GM12892 (cell line): ENCODE results near the gene PLEKHA5.

Experiments used
- DNase-seq: peaks from one replicate; pipeline ENCODE4 v3.0.0; 2011; ENCODE audit not compliant: insufficient read length
- FAIRE-seq: peaks from 2 replicates; lab custom pipeline; 2011; peaks lifted over from hg19 to GRCh38; lab: Jason Lieb, UNC
- POLR2A ChIP-seq: IDR thresholded peaks from 2 replicates; pipeline ENCODE4 v1.6.1; 2011; ENCODE audit warnings: low read depth, low read length, control low read depth
- POLR2AphosphoS5 ChIP-seq: IDR thresholded peaks from 2 replicates; pipeline ENCODE4 v1.6.1; 2011; ENCODE audit warnings: low read depth, low read length, control low read depth
- TAF1 ChIP-seq: IDR thresholded peaks from 2 replicates; pipeline ENCODE4 v1.6.1; 2011; ENCODE audit warnings: low read depth, mild to moderate bottlenecking, control low read depth, low read length, borderline replicate concordance

PLEKHA5 gene

DNA sequence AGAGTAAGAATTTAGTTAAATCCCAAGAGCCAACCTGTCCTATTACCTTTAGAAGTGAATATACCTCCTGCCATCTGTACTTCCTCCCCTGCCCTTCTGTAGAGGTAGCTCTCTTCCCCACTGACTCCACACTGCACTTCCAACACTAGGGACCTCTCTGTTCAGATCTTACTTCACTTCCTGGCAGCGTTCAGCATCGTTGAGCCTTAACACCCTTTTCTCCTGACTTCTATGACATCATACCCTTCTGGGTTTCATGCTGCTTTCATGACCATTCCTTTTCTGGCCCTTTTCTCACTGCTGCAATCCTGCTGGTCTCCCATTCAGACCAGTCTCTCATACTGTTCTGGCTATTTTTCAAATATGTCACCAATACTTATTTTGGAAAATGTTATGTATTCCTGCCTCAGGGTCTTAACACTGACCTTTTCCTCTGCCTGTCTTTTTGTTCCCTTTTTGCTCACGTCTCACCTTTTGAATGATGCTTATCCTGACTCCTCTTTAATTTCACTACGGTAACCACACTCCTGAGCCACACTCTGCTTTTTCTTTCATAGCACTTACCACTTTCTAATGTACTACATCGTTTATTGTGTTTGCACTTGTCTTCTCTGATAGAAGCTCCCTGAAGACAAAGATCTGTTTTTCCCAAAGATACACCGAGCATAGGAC lies 67.6 kb downstream of the PLEKHA5 start:
- TF ChIP-seq TAF1 (no peak), POLR2A (no peak), POLR2AphosphoS5 (no peak)
- no peak for DNase-seq
- FAIRE-seq: no peak

DNA sequence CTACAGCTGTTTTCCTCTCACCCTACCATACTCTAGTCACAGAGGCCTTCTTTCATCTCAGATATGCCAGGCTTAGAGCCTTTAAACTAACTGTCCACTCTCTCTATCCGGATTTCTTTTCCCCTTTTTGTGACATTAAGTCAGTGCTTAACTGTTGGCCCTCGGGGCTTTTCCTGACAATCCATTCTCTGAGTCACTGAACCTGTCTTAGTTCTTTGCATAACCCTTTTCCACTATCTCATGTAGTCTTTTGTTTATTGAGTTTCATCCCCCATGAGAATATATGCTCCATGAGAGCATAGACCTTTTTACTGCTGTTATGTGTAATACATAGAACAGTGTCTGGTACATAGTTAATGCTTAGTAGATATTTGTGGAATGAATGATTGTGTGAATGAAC lies 68.7 kb downstream of the PLEKHA5 start:
- FAIRE-seq: no peak
- no peak for DNase-seq
- TF ChIP-seq POLR2AphosphoS5: no peak
- TF ChIP-seq TAF1: no peak
- TF ChIP-seq POLR2A: no peak

DNA sequence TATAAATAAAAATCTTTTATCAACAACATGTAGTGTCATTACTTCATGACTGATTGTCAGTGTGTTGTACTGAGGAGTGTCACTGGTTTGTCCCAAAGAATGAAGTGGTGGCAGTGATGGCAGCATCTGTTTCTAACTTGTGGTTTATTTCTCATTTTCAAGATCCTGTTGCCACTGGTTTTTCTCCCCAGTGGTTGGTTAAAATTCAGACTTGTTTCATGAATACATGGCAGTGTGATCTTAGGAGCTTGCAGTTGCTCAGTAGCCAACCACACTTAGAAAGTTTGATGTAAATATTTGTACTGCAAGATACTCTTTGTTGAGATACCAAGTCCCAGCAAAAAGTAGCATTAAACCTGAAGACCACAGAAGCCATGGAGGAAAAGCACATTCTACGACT lies 69.8 kb downstream of the PLEKHA5 start:
- no peak for DNase-seq
- TF ChIP-seq POLR2AphosphoS5: no peak
- no peak for TF ChIP-seq TAF1
- TF ChIP-seq POLR2A: no peak
- FAIRE-seq: no peak

DNA sequence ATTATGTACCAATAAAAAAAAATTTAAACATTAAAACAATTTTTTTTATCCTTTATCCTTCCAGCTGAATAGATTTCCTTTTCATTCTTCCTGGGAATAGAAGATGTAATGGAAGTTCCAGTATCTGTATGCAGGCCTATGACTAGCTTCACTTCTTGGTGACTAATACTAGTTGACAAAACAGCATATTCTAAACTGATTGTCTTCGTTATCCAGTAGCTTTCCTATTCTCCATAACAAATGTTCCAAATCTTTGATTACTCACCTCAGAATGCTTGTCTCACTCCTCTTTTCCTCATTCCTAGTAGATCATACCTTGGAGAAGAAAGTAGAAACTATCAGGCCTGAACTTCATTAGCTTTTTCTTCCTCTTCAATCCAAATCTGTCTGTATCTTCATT lies 70.7 kb downstream of the PLEKHA5 start:
- no peak for FAIRE-seq
- DNase-seq: no peak
- no peak for TF ChIP-seq POLR2AphosphoS5
- TF ChIP-seq TAF1: no peak
- TF ChIP-seq POLR2A: no peak

DNA sequence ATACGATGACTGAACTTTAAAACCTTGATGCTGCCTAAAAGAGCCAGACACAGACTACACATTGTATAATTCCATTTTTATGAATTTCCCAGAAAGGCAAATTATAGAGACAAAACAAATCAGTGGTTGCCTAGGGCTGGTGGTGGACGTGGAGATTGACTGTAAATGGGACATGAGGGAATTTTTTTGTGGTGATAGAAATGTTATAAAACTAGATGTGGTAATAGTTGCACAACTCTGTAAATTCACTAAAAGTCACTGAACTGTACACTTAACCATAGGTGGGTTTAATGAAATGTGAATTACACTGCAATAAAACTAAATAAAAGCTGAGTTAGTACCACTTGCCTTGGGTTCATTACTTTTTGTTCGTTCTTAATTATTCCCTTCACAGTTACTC lies 72.1 kb downstream of the PLEKHA5 start:
- DNase-seq (no peak), FAIRE-seq (no peak)
- TF ChIP-seq POLR2A (no peak), TAF1 (no peak), POLR2AphosphoS5 (no peak)

DNA sequence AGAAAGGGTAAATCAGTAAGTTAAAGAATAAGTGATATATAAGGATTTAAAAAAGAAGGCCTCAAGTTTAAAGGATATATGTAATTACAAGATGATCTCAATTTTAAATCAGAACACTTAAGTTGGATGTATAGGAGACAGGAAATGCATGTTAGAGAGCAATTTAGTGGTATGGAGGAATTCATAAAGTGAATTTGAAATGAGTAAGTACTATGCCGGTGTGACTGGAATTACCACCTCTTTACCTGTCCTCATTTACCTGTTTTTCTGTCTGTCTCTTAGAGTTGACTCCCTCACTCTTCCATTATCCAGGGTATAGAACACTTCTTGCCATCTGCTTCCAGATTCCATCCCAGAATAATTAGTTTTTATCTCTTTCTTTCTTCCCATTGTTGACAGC lies 73.5 kb downstream of the PLEKHA5 start:
- no peak for FAIRE-seq

DNA sequence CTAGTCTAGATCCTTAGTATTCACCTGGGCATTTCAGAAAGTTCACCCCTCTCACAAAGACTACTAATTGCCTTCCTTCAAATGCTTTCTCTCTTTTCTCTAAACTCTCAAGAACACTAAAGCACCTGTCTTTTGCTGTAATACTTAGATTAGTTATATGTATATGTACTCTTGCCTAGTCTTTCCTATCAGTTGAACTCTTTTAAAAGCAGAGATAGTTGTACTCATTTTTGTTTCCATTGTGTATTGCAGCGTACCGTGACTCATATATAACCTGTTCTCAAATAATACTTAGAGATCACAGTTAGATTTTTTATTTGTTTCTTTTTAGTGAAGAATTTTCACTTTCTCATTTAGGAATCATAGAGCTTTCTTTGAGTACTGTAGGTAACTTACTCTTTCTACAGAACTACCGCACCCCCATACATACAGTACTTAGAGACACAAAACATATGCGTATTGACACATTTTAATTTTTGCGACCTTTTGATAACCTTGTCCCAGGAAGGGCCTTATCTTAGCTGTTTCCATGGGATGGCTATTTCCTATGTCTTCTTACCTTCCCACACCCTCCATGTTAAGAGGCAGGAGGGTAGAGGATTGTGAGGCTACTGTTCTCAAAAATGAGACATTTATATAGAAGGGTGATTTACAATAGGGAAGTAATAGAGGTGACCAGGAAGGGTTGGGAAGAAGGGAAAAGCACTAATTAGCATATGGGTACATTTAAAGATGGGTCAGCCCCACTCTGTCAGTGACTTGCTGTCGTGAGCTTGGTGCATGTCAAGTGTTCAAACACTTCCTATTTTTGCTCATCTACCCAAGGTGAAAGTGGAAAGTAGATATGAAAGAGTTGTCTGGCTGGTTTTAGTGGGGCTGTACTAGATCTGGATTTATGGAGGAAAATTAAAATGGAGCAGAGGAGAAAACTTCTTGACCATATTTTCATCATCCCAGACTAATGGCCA lies 74.3 kb downstream of the PLEKHA5 start:
- FAIRE-seq: no peak

More for the DNA sequence above, 73.5 kb downstream of the PLEKHA5 start:
- no peak for TF ChIP-seq TAF1
- TF ChIP-seq POLR2AphosphoS5: no peak
- TF ChIP-seq POLR2A: no peak
- DNase-seq: no peak

DNA sequence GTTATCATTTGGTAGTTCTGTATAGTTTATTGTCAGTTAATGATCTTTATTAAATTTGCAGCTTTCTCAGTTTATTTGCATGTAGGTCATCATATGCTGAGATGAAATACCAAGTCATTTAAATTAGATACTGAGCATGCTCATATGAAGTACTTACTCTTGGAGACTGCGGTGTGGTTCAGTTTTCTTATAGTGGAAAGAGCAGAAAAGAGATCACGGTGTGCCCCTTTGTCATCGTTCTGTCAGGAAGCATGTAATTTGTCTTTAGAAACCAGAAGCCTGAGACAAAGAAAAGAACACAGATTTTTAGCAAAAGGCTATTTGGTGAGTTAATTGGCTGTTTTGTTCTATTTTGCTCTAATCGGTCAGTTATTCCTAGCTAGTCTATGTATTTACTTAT lies 75.6 kb downstream of the PLEKHA5 start:
- TF ChIP-seq TAF1 (no peak), POLR2AphosphoS5 (no peak), POLR2A (no peak)
- no peak for FAIRE-seq
- no peak for DNase-seq

More for the DNA sequence above, 74.3 kb downstream of the PLEKHA5 start:
- TF ChIP-seq TAF1: no peak
- no peak for TF ChIP-seq POLR2A
- no peak for TF ChIP-seq POLR2AphosphoS5
- DNase-seq: no peak

DNA sequence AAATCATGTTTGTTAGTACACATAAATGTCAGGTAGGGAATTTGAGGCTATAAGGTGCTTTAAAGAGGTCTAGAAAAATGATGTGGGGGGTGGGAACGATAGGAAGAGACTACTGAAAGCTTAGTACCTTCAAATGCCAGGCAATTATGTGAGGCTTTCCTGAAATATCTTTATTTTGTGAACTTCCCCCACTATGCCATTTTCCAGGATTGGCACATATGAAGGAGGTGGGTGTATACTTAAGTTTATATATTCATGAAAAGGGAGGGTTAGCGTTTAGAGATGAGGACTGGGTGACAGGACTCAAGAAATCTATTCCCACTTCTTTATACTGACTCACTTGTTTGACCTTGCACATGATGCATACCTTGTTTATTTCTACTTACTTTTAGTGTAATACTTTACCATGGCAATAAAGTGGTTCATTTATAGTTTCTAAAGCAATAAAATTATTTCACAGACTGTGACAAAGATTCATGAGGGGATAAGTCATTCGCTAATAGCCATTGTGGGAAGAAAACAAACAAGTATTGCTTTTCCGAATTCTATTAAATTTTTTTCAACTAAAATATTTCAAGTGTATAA lies 77.1 kb downstream of the PLEKHA5 start:
- FAIRE-seq: no peak
- DNase-seq: no peak
- TF ChIP-seq POLR2A (no peak), TAF1 (no peak), POLR2AphosphoS5 (no peak)

DNA sequence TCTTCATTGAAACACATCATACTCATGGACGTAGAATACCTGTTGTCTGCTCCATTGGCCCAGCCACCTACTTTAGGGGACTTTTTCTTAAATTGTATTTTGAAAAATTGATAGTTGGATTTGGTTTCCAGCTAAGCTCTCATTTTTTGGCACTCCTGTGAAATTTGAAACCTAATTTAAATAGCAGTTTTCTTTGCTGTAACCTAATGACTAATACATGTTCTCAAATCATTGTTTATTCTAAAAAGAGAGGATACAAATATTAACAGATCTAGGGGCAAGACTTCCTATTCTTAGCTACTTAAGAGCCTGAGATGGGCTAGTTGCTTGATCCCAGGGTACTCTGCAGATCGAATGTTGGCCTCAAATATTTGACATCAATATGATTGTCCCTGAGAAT lies 78.9 kb downstream of the PLEKHA5 start:
- no peak for DNase-seq
- no peak for TF ChIP-seq TAF1
- no peak for TF ChIP-seq POLR2AphosphoS5
- no peak for TF ChIP-seq POLR2A
- no peak for FAIRE-seq

DNA sequence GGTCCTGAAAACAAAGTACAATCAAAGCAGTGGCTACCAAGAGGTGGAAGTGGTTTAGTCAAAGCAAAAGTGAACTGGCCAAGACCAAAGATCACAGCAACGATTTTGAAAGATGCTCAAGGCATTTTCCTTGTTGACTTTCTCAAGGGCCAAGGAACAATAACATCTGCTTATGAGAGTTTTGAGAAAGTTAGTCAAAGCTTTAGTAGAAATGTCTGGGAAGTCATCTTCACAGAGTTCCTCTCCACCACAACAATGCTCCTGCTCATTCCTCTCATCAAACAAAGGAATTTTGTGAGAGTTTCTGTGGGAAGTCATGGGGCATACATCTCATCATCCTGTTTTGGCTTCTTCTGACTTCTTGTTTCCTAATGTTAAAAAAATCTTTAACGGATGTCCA lies 80.1 kb downstream of the PLEKHA5 start:
- no peak for DNase-seq
- FAIRE-seq: no peak
- TF ChIP-seq POLR2A (no peak), TAF1 (no peak), POLR2AphosphoS5 (no peak)
